Measurements from ENCODE around the gene OSM.
"Not testable (repeated sequence)": the region's sequence is repeated elsewhere in the genome, so short reads cannot be mapped to it uniquely, and the experiment has no call there.

OSM gene

DNA sequence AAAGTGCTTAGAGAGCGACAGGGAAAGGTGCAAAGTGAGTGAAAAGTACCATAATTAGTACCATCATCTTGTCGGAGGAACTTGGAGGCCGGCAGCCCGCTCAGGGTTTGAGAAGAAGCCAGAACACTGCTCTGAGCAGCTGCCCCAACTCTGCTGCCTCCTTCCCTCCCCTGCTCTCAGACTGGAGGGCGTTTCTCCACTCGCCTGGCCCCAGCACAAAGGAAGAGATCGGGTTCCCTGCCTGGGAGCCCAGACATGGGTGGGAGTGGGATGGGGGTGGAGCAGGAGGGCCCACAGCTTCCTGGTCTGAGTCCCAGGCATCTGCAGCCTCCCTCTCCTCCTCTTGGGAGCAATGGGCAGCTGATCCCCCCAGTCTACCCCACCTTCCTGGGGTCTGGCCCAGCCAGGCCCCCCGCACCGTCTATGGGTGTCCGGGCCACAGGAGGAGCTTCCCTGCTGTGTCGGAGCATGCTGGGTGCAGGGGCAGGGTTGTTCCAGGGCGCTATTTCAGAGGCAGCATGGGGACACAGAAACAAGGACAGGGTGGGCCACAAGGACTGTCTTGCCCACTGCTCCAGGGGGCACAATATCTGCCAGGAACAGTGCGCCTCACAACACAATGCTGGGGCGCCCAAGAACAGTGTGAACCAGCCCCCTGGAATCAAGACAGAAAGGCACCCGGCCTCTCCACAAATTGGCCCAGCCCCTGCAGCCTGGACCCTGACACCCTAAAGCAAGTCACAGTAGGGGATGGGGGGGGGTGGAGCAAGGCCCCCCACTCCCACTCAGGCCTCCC, 24.9 kb downstream of the OSM start:
- DNase-seq, result no peak

GRCh38 chr22:30240541-30241417, 25.9 kb downstream of the OSM start:
- peak; percentile 56 for DNase-seq

DNA sequence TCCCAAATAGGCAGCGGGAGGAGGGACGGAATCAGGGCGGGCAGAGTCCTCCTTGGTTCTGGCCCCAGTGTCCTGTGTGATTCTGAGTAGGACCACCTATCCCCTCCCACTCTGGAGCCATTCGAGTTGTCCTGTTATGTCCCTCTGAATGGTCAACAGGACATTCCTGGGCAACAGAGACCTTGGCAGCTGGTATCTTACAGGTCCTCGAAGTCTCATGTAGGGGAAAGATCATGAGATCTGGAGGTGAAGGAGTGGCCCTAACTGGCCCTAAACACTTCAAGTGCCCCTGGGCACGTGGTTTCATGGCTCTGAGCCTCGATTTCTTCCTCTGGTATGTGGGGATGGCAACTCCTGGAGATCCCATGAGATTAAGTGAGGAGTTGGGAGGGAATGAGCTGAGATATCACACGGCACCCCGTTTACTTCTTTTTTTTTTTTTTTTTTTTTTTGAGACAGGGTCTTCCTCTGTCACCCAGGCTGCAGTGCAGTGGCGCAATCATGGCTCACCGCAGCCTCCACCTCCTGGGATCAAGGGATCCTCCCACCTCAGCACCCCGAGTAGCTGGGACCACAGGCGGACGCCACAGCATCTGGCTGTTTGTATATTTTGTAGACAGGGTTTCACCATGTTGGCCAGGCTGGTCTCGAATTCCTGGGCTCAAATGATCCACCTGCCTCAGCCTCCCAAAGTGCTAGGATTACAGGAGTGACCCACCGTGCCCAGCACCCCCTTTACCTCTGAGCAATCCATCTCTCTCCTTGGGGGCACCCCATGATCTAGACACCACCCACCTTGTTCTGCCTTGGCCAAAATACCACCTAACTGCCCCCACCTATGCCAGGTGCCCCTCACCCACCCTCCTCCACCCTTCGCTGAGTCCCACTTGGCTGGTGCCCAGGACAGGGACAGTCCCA, 26.9 kb downstream of the OSM start:
- DNase-seq, result no peak

GRCh38 chr22:30238661-30239487, 27.8 kb downstream of the OSM start:
- peak; percentile 31 for DNase-seq

DNA sequence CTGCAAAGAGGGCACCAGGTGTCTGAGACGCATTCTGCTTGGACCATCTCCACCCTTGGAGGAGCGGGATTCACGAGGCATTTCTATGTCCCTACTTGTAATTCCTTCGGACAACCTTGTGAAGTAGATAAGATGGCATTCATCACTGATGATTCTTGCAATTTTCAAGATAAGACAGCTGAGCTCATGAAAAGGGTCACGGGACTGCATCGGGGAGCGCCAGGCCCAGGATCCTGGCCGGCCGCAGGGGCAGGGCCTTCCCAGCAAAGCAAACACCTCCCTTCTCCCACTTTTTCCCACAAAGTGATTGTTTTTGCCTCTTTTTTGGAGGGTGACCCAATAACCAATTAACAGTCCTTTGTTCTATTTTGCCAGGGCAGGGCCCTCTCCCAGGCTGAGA, 28.5 kb downstream of the OSM start:
- DNase-seq, result no peak

- DNase-seq, result no peak
These were observed 29.8 kb downstream of the OSM start for GRCh38 chr22:30236875-30237274.

DNA sequence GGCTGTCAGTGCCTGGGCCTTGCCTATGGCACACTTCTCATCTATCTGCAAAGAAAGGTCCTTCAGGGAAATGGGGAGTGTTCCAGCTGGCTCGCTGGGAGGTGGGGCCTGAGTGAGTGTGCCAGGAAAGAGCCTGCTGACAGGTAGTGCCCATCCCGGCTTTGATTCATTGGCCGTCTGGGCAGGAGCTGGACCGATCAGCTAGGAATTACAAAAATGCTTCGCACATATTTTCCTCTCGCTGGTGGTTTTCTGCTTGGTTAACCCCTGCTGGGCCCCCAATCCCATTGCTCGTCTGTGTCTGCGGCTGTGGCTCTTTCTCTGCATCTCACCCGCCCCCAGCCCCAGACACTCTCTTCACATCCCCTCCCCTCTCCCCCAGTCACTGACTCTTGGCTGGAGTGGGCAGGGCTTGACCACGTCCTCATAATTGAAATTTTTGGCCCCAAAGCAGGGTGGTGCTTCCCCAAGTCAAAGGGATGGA, 30.9 kb downstream of the OSM start:
- peak; percentile 98 for DNase-seq

GRCh38 chr22:30234786-30235470, 31.7 kb downstream of the OSM start:
- peak; percentile 48 for DNase-seq

- DNase-seq, result not testable (repeated sequence)
These were observed 32.3 kb downstream of the OSM start for GRCh38 chr22:30234325-30234724.

DNA sequence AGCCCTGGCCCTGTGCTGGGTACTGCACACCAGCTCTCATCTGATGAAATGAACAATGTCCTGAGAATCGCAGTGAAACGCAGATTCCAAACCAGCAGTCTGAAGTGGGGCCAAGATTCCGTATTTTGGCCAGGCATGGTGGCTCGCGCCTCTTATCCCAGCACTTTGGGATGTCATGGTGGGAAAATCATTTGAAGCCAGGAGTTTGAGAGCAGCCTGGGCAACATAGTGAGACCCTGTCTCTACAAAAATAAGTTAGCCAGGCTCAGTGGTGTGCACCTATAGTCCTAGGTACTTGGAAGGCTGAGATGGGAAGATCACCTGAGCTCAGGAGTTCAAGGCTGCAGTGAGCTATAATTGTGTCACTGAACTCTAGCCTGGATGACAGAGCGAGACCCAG, 33.1 kb downstream of the OSM start:
- DNase-seq, result no peak

- DNase-seq, result no peak
These were observed 33.9 kb downstream of the OSM start for GRCh38 chr22:30232716-30233218.

DNA sequence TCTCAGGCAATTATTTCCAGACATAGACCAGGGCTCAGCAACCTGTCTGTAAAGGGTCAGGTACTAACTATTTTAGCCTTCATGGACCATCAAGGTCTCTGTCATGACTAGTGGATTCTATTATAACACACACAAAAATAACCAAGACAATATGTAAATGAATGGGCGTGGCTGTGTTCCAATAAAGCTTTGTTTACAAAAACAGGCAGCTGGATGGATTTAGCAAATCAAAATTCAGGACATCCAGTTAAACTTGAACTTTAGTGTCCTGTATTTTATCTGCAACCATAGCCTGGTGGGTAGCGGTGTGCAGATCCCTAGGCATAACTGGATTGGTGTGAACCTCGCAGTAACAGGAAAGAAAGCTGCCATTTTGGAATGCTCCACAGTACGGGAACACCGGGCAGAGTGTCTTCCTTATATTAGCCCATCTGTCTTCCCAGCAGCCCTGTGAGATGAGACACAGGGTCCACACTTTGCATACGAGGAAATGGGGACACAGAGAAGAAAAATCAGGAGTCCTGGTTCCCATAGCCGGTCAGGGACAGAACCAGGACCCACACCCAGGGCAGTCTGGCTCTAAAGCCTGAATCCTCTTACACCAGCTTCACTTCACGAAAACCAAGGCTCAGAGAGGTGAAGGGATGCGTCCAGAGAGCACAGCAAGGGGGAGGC, 35.7 kb downstream of the OSM start:
- no peak for DNase-seq

GRCh38 chr22:30230330-30230729, 36.3 kb downstream of the OSM start:
- no peak for DNase-seq

DNA sequence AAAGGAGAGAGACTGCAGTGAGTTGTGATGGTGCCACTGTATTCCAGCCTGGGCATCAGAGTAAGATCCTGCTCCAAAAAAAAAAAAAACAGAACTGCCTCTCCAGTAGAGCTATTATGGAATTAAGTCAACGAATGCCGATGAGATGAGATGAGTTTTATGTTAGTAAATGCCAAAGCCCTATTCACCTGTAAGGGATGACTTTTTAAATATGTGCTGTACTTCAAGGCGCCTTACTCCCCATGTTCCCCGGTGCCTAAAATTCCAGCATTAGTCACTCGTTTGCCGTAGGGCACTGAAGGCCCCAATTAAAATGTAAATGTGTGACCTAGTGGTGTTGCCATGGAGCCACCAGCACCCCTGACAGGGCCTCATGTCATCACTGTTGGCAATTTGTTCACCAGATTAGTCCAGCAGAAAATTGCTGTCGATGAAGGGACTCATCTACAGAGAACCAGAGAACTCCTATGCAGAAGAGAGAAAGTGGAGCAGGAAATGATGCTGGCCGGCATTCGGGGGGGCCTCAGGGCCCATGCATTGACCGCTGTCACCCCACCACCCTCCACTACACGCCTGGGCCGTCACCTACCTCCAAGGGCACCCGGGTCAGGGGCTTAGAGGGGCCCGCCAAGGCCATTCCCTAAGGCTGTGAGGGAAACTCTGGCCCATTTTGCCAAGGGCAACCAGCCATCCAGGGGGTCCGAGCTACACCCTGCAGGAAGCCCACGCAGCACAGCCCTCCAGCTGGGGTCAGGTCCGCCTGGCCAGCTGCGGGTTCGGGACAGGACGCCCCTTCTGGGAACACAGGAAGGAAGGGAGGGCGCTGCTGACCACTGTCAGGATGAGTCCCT, 37.9 kb downstream of the OSM start:
- DNase-seq, result peak; percentile 95

- DNase-seq, result no peak
These were observed 39.0 kb downstream of the OSM start for GRCh38 chr22:30227438-30228228.

DNA sequence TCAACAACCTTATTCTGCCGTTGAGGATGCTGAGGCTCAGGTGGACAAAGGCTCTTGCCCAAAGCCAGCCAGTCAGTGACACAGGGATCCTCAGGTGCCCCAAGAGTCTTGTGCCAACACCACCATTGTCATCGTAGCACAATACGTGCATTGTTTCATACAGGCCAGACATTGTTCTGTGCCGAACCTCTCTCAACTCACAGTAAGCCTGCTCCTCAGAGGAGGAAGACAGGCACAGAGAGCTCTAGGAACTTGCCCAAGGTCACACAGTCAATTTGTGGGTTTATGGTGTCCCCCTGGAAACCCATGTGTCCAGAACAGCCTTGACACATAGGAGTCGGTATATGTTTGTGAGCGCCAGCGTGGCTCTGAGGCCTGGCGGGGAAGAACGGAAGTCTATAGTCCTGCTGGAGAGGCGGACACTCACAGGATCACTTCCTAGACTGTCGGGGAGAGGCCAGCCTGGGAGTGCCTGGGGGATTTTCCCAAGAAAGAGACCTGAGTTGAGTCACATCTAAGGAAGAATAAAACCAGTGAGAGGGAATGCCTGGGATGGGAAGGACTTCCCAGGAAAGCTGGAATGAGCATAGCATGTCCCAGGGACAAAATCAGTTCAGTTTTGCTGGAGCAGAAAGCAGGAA, 40.3 kb downstream of the OSM start:
- DNase-seq, result peak; percentile 47

DNA sequence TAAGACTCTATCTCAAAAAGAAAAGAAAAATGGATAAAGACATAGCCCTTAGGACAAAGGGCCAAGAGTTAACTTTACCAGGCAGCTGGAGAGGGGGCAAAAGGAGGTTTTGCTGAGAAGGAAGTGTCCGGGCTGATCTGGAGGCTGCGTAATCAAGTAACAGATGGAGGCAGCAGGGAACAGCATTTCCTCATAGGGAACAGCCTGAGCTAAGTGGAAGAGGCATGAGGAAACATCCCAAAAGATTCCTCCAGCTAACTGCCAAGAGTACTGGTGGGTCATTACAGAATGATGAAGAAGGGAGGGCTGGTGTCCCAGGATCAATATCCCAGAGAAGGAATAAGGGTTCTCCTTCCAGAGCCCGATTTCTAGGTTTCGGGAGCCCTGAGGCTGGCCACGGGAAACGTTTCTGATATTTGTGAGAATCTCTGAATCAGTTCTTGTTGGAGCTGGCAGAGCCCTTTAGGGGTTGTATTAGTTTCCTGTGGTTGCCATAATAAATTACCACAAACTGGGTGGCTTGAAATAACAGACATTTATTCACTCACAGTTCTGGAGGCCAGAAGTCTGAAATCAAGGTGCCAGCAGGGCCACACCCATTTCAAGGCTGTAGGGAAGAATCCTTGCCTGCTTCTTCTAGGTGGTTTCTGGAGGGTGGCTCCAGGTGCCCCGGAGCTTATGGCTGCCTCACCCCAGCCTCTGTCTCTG, 41.3 kb downstream of the OSM start:
- DNase-seq, result no peak
